SIG-M5 treated with dmso at 0.1 percent for 504 hours (cell line): Measurements from ENCODE around the gene ZBTB16.

Source experiments
- DNase-seq: peaks from one replicate; lab custom pipeline; 2025; ENCODE audit not compliant: unreplicated experiment; lab: John Stamatoyannopoulos, UW

Gene ZBTB16

GRCh38 chr11:114256176-114256966 is 196.9 kb downstream of the ZBTB16 start:
- DNase-seq = no peak

- no peak for DNase-seq
Observed at GRCh38 chr11:114256967-114257286, 197.4 kb downstream of the ZBTB16 start.

GRCh38 chr11:114257621-114258558 is 198.4 kb downstream of the ZBTB16 start:
- no peak for DNase-seq

GRCh38 chr11:114258696-114259095 is 199.2 kb downstream of the ZBTB16 start:
- DNase-seq = peak; percentile 73

GRCh38 chr11:114259124-114259526 is 199.6 kb downstream of the ZBTB16 start:
- no peak for DNase-seq

GRCh38 chr11:114259551-114259983 is 200.1 kb downstream of the ZBTB16 start:
- no peak for DNase-seq

- DNase-seq = no peak
Observed at GRCh38 chr11:114260077-114260476, 200.6 kb downstream of the ZBTB16 start.

- no peak for DNase-seq
Observed at GRCh38 chr11:114260483-114260882, 201.0 kb downstream of the ZBTB16 start.

GRCh38 chr11:114261791-114262190 is 202.3 kb downstream of the ZBTB16 start:
- DNase-seq = no peak

- peak; percentile 40 for DNase-seq
Observed at GRCh38 chr11:114262681-114263512, 203.4 kb downstream of the ZBTB16 start.

- DNase-seq = no peak
Observed at GRCh38 chr11:114263513-114264170, 204.1 kb downstream of the ZBTB16 start.

- no peak for DNase-seq
Observed at GRCh38 chr11:114264381-114264780, 204.9 kb downstream of the ZBTB16 start.

- DNase-seq = no peak
Observed at GRCh38 chr11:114265122-114265878, 205.8 kb downstream of the ZBTB16 start.

- DNase-seq = no peak
Observed at GRCh38 chr11:114269498-114269897, 210.0 kb downstream of the ZBTB16 start.

GRCh38 chr11:114270531-114271270 is 211.2 kb downstream of the ZBTB16 start:
- no peak for DNase-seq

GRCh38 chr11:114271316-114271715 is 211.8 kb downstream of the ZBTB16 start:
- DNase-seq = no peak

GRCh38 chr11:114272311-114272710 is 212.8 kb downstream of the ZBTB16 start:
- no peak for DNase-seq

- no peak for DNase-seq
Observed at GRCh38 chr11:114273071-114273470, 213.6 kb downstream of the ZBTB16 start.
